ENCODE measurements around the gene LRIF1. TPM values are rescaled to one million over a fixed set of nuclear protein-coding genes. Genes with fewer than 3 reads are reported as not detected.

Gene LRIF1
- total and polyA plus RNA-seq, 2 of the 8 experiments (the other 6 are each of a cell fraction or from before 2014, with no cell fraction given) = 5.2 to 19.3 TPM

DNA sequence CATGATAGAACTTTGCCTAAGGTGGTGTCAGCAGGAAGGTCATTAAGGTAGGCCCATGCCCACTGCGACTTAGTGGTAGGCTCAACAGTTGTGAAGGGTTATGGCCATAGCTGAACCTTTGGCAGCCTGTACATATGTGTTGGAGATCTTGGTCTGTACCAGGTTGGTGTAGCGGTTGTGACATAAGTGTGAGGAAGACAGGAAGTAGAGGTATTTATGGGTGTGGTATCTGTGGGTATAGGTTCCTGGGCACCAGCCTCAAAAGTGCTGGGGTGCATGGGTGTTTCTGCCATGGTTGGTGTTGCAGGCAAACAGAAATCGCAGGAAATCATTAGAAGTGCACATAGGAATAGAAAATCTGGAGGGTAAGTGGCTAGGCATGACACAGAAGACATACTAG, 18.6 kb upstream of the LRIF1 start (continued):
- TF ChIP-seq SIN3A (conservative IDR thresholded peaks at IDR 0.05 in 1 of 2, IDR thresholded peaks at IDR 0.05 in 1 of 2; ENCODE audit: low read depth in 1 of 2, low read length in 2 of 2) (no peak), PHF8 (conservative IDR thresholded peaks at IDR 0.05; ENCODE audit: low read depth, low read length) (no peak), TCF12 (IDR thresholded peaks at IDR 0.05; ENCODE audit: low read depth, low read length) (no peak), SAP30 (IDR thresholded peaks at IDR 0.05; ENCODE audit: insufficient read depth, insufficient replicate concordance, low read length) (no peak), NANOG (IDR thresholded peaks at IDR 0.05; ENCODE audit: insufficient read depth, low read depth, low read length, poor library complexity, severe bottlenecking) (no peak), POLR2A (IDR thresholded peaks at IDR 0.05; ENCODE audit: control extremely low read depth in 1 of 2, low read depth in 2 of 2, low read length in 2 of 2) (no peak)
